Activated T-helper 9 cell treated with anti-CD3 and anti-CD28 coated beads, Interleukin-2, amount 50 U/mL, for 16 hours (primary cell): ENCODE measurements around the gene KLHDC9.
"Not testable (repeated sequence)": the region's sequence is repeated elsewhere in the genome, so short reads cannot be mapped to it uniquely, and the experiment has no call there.

Experiments used
- DNase-seq: peaks from one replicate; pipeline ENCODE4 v3.0.0-alpha.2; 2020; ENCODE audit warnings: low read depth

Gene KLHDC9

GRCh38 chr1:161098210-161099068 lies at the start of gene KLHDC9:
Gene KLHDC9, plus strand, starts transcription at chr1:161098361. Its CDS starts 175 bp downstream, at chr1:161098536.
- peak; percentile 47 for DNase-seq

GRCh38 chr1:161048949-161049722 lies 49.0 kb upstream of the KLHDC9 start:
- no peak for DNase-seq

GRCh38 chr1:161051219-161051618 lies 46.9 kb upstream of the KLHDC9 start:
- DNase-seq: no peak

- no peak for DNase-seq
These were observed 45.3 kb upstream of the KLHDC9 start for GRCh38 chr1:161052899-161053298.

- DNase-seq: no peak
These were observed 43.9 kb upstream of the KLHDC9 start for GRCh38 chr1:161054232-161054631.

GRCh38 chr1:161054805-161055204 lies 43.4 kb upstream of the KLHDC9 start:
- no peak for DNase-seq

- no peak for DNase-seq
These were observed 38.9 kb upstream of the KLHDC9 start for GRCh38 chr1:161059293-161059692.

GRCh38 chr1:161061419-161061818 lies 36.7 kb upstream of the KLHDC9 start:
- no peak for DNase-seq

GRCh38 chr1:161063936-161064335 lies 34.2 kb upstream of the KLHDC9 start:
- DNase-seq: not testable (repeated sequence)

- DNase-seq: not testable (repeated sequence)
These were observed 32.5 kb upstream of the KLHDC9 start for GRCh38 chr1:161065681-161066080.

GRCh38 chr1:161066694-161067093 lies 31.5 kb upstream of the KLHDC9 start:
- DNase-seq: no peak

- DNase-seq: peak; percentile 63
These were observed 29.6 kb upstream of the KLHDC9 start for GRCh38 chr1:161068306-161069234.

- no peak for DNase-seq
These were observed 28.9 kb upstream of the KLHDC9 start for GRCh38 chr1:161069241-161069640.

GRCh38 chr1:161069731-161070270 lies 28.4 kb upstream of the KLHDC9 start, which contains the start of gene ARHGAP30:
Gene ARHGAP30, minus strand, starts transcription at chr1:161069891. Its CDS starts 267 bp downstream, at chr1:161069624.
- DNase-seq: peak; percentile 64

GRCh38 chr1:161070761-161071160 lies 27.4 kb upstream of the KLHDC9 start:
- DNase-seq: no peak

- DNase-seq: peak; percentile 20
These were observed 26.2 kb upstream of the KLHDC9 start for GRCh38 chr1:161071886-161072371.

- no peak for DNase-seq
These were observed 25.3 kb upstream of the KLHDC9 start for GRCh38 chr1:161072751-161073449.

GRCh38 chr1:161073474-161074121 lies 24.6 kb upstream of the KLHDC9 start:
- no peak for DNase-seq

- DNase-seq: no peak
These were observed 23.3 kb upstream of the KLHDC9 start for GRCh38 chr1:161074676-161075368.

GRCh38 chr1:161076410-161076809 lies 21.8 kb upstream of the KLHDC9 start:
- no peak for DNase-seq
